ENCODE measurements around the gene DSG2.
"Not testable (repeated sequence)": the region's sequence is repeated elsewhere in the genome, so short reads cannot be mapped to it uniquely, and the experiment has no call there.

DSG2 gene

GRCh38 chr18:31487246-31488015, 10.5 kb upstream of the DSG2 start:
- no peak overlapping the region for H3K27ac ChIP-seq (ENCODE audit: low read depth, low read length)
- H3K4me1 ChIP-seq (ENCODE audit: control insufficient read depth, insufficient read depth, low read length, unreplicated experiment), result no peaks in the 10 kb centered on the region
- no peaks in the 10 kb centered on the region for H3K27me3 ChIP-seq (ENCODE audit: insufficient read depth, low read length)
- H3K36me3 ChIP-seq (ENCODE audit: insufficient read depth, low read length), result no peaks in the 10 kb centered on the region
- no peak overlapping the region for H2AFZ ChIP-seq (ENCODE audit: low read length, unreplicated experiment)
- no peaks in the 10 kb centered on the region for H3K79me2 ChIP-seq (ENCODE audit: control insufficient read depth, insufficient read depth, low read length, unreplicated experiment)
- H3K4me3 ChIP-seq (ENCODE audit: low read depth, low read length), result no peak overlapping the region

- Histone ChIP-seq H3K4me3 (ENCODE audit: low read depth, low read length) (no peak overlapping the region), H3K4me1 (ENCODE audit: control insufficient read depth, insufficient read depth, low read length, unreplicated experiment) (no peaks in the 10 kb centered on the region), H3K36me3 (ENCODE audit: insufficient read depth, low read length) (no peaks in the 10 kb centered on the region), H3K27me3 (ENCODE audit: insufficient read depth, low read length) (no peaks in the 10 kb centered on the region), H3K27ac (ENCODE audit: low read depth, low read length) (no peak overlapping the region), H3K79me2 (ENCODE audit: control insufficient read depth, insufficient read depth, low read length, unreplicated experiment) (no peaks in the 10 kb centered on the region), H2AFZ (ENCODE audit: low read length, unreplicated experiment) (no peak overlapping the region)
These were observed 8.7 kb upstream of the DSG2 start for GRCh38 chr18:31489311-31489710.

GRCh38 chr18:31490387-31490786, 7.6 kb upstream of the DSG2 start:
- H2AFZ ChIP-seq (ENCODE audit: low read length, unreplicated experiment), result no peak overlapping the region
- H3K36me3 ChIP-seq (ENCODE audit: insufficient read depth, low read length), result no peaks in the 10 kb centered on the region
- H3K4me3 ChIP-seq (ENCODE audit: low read depth, low read length), result no peak overlapping the region
- H3K79me2 ChIP-seq (ENCODE audit: control insufficient read depth, insufficient read depth, low read length, unreplicated experiment), result no peaks in the 10 kb centered on the region
- no peaks in the 10 kb centered on the region for H3K4me1 ChIP-seq (ENCODE audit: control insufficient read depth, insufficient read depth, low read length, unreplicated experiment)
- no peak overlapping the region for H3K27ac ChIP-seq (ENCODE audit: low read depth, low read length)
- H3K27me3 ChIP-seq (ENCODE audit: insufficient read depth, low read length), result 0 out of 2 replicates have a peak, but pooled peaks cover under 1% of the 10 kb centered on the region

- Histone ChIP-seq H3K79me2 (ENCODE audit: control insufficient read depth, insufficient read depth, low read length, unreplicated experiment) (no peaks in the 10 kb centered on the region), H3K4me1 (ENCODE audit: control insufficient read depth, insufficient read depth, low read length, unreplicated experiment) (no peaks in the 10 kb centered on the region), H3K27me3 (ENCODE audit: insufficient read depth, low read length) (0 out of 2 replicates have a peak, but pooled peaks cover 5% of the 10 kb centered on the region), H3K27ac (ENCODE audit: low read depth, low read length) (no peak overlapping the region), H3K36me3 (ENCODE audit: insufficient read depth, low read length) (no peaks in the 10 kb centered on the region), H3K4me3 (ENCODE audit: low read depth, low read length) (no peak overlapping the region), H2AFZ (ENCODE audit: low read length, unreplicated experiment) (no peak overlapping the region)
These were observed 7.1 kb upstream of the DSG2 start for GRCh38 chr18:31490833-31491232.

GRCh38 chr18:31491586-31491985, 6.4 kb upstream of the DSG2 start:
- H3K27ac ChIP-seq (ENCODE audit: low read depth, low read length), result no peak overlapping the region
- no peaks in the 10 kb centered on the region for H3K36me3 ChIP-seq (ENCODE audit: insufficient read depth, low read length)
- no peak overlapping the region for H3K4me3 ChIP-seq (ENCODE audit: low read depth, low read length)
- H2AFZ ChIP-seq (ENCODE audit: low read length, unreplicated experiment), result no peak overlapping the region
- H3K4me1 ChIP-seq (ENCODE audit: control insufficient read depth, insufficient read depth, low read length, unreplicated experiment), result no peaks in the 10 kb centered on the region
- H3K27me3 ChIP-seq (ENCODE audit: insufficient read depth, low read length), result peaks cover 10% of the 10 kb centered on the region; the same call in 1 of the 2 replicates
- H3K79me2 ChIP-seq (ENCODE audit: control insufficient read depth, insufficient read depth, low read length, unreplicated experiment), result no peaks in the 10 kb centered on the region

GRCh38 chr18:31492671-31493070, 5.3 kb upstream of the DSG2 start:
- Histone ChIP-seq H3K79me2 (ENCODE audit: control insufficient read depth, insufficient read depth, low read length, unreplicated experiment) (no peaks in the 10 kb centered on the region), H3K27ac (ENCODE audit: low read depth, low read length) (no peak overlapping the region), H2AFZ (ENCODE audit: low read length, unreplicated experiment) (no peak overlapping the region), H3K4me1 (ENCODE audit: control insufficient read depth, insufficient read depth, low read length, unreplicated experiment) (no peaks in the 10 kb centered on the region), H3K27me3 (ENCODE audit: insufficient read depth, low read length) (peaks cover 21% of the 10 kb centered on the region), H3K36me3 (ENCODE audit: insufficient read depth, low read length) (no peaks in the 10 kb centered on the region), H3K4me3 (ENCODE audit: low read depth, low read length) (no peak overlapping the region)

GRCh38 chr18:31493171-31493570, 4.8 kb upstream of the DSG2 start:
- no peaks in the 10 kb centered on the region for H3K79me2 ChIP-seq (ENCODE audit: control insufficient read depth, insufficient read depth, low read length, unreplicated experiment)

GRCh38 chr18:31493941-31494340, 4.0 kb upstream of the DSG2 start:
- Histone ChIP-seq H2AFZ (ENCODE audit: low read length, unreplicated experiment) (no peak overlapping the region), H3K4me1 (ENCODE audit: control insufficient read depth, insufficient read depth, low read length, unreplicated experiment) (no peaks in the 10 kb centered on the region), H3K27me3 (ENCODE audit: insufficient read depth, low read length) (peaks cover 34% of the 10 kb centered on the region), H3K4me3 (ENCODE audit: low read depth, low read length) (no peak overlapping the region), H3K79me2 (ENCODE audit: control insufficient read depth, insufficient read depth, low read length, unreplicated experiment) (no peaks in the 10 kb centered on the region), H3K27ac (ENCODE audit: low read depth, low read length) (no peak overlapping the region), H3K36me3 (ENCODE audit: insufficient read depth, low read length) (no peaks in the 10 kb centered on the region)

More at GRCh38 chr18:31493171-31493570, 4.8 kb upstream of the DSG2 start:
- no peaks in the 10 kb centered on the region for H3K4me1 ChIP-seq (ENCODE audit: control insufficient read depth, insufficient read depth, low read length, unreplicated experiment)
- no peak overlapping the region for H2AFZ ChIP-seq (ENCODE audit: low read length, unreplicated experiment)
- no peak overlapping the region for H3K4me3 ChIP-seq (ENCODE audit: low read depth, low read length)
- peaks cover 26% of the 10 kb centered on the region for H3K27me3 ChIP-seq (ENCODE audit: insufficient read depth, low read length)
- no peaks in the 10 kb centered on the region for H3K36me3 ChIP-seq (ENCODE audit: insufficient read depth, low read length)
- H3K27ac ChIP-seq (ENCODE audit: low read depth, low read length), result no peak overlapping the region

- H3K36me3 ChIP-seq (ENCODE audit: insufficient read depth, low read length); H3K27ac ChIP-seq (ENCODE audit: low read depth, low read length): not testable (repeated sequence)
These were observed 3.2 kb upstream of the DSG2 start for GRCh38 chr18:31494705-31495244.

GRCh38 chr18:31497404-31497835, 557 bp upstream of the DSG2 start:
- Histone ChIP-seq H3K36me3 (ENCODE audit: insufficient read depth, low read length) (no peaks in the 10 kb centered on the region), H3K27ac (ENCODE audit: low read depth, low read length) (no peak overlapping the region), H3K4me1 (ENCODE audit: control insufficient read depth, insufficient read depth, low read length, unreplicated experiment) (no peaks in the 10 kb centered on the region), H2AFZ (ENCODE audit: low read length, unreplicated experiment) (no peak overlapping the region), H3K4me3 (ENCODE audit: low read depth, low read length) (no peak overlapping the region), H3K79me2 (ENCODE audit: control insufficient read depth, insufficient read depth, low read length, unreplicated experiment) (no peaks in the 10 kb centered on the region), H3K27me3 (ENCODE audit: insufficient read depth, low read length) (peaks cover 52% of the 10 kb centered on the region)

More at GRCh38 chr18:31494705-31495244, 3.2 kb upstream of the DSG2 start:
- not testable (repeated sequence) for H3K4me1 ChIP-seq (ENCODE audit: control insufficient read depth, insufficient read depth, low read length, unreplicated experiment); H3K4me3 ChIP-seq (ENCODE audit: low read depth, low read length); H2AFZ ChIP-seq (ENCODE audit: low read length, unreplicated experiment); H3K79me2 ChIP-seq (ENCODE audit: control insufficient read depth, insufficient read depth, low read length, unreplicated experiment)
- peaks cover 42% of the 10 kb centered on the region for H3K27me3 ChIP-seq (ENCODE audit: insufficient read depth, low read length)
